ENCODE measurements around the gene SORCS1.

The SORCS1 gene

GRCh38 chr10:107163881-107164861 is at the start of gene SORCS1:
Gene SORCS1, minus strand, starts transcription at chr10:107164706.
- no peak for DNase-seq

- DNase-seq, result no peak
Measured at GRCh38 chr10:107214261-107214660, 49.8 kb upstream of the SORCS1 start.

GRCh38 chr10:107213861-107214260 is 49.4 kb upstream of the SORCS1 start:
- DNase-seq, result no peak

DNA sequence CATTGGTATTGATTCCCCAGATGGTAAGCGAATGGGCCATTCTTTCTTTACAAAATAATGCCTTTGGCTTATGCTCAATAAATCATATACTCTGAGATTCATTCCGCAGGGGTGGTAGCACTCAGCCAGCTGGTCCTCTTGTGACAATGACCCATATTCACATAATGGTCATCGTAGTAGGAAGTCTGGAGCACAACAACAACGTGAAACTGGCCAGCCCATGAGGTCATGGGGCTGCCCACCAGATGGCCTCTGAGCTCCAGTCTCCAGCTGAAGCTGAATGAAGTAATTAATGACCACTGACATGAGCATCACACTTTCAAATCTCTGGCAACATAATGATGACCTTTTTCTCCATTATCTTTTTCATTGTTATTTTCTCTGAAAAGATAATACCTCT is 42.3 kb upstream of the SORCS1 start:
- DNase-seq, result no peak

- no peak for DNase-seq
Measured at GRCh38 chr10:107169516-107169915, 5.0 kb upstream of the SORCS1 start.

- DNase-seq, result no peak
Measured at GRCh38 chr10:107168738-107169137, 4.2 kb upstream of the SORCS1 start.

DNA sequence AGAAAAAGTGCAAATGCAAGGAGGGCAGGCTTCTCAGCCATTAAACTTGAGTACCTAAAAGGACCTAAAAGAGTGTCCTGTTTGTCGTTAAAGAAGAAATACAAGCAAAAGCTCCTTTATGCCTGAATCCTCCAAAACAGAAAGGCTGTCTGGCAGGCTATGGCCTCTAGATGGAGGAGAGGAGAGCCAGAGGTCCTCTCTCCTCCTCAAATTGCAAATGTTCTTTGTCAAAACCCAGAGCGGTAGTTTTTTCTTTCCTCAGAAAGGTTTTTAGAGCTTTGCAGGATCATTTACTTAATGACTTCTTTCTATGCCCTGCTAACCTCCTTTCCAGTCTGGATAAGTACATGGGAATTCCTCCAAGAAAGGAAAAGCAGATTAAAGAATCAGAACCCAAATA is 1.9 kb upstream of the SORCS1 start:
- DNase-seq, result no peak

DNA sequence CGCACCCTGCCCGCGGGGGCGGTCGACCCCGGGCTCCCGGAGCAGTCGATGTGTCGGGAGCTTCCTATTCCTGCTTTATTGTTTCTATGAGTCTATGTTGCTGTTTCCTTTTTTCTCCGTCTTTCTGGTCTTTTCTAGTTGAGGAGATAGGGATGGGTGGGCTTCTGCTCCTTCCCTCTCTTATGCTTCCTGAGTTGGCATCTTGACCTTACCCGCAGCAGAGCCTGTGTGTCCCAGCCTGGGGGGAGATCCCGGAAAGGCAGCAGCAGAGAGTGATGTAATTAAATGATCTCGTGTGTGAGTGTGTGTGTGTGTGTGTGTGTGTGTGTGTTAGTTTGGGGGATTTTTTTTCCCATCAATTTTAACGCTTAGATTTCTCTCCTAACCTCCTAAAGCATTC is 486 bp upstream of the SORCS1 start:
- no peak for DNase-seq

- no peak for DNase-seq
Measured at GRCh38 chr10:107163076-107163855, 1.2 kb downstream of the SORCS1 start.

DNA sequence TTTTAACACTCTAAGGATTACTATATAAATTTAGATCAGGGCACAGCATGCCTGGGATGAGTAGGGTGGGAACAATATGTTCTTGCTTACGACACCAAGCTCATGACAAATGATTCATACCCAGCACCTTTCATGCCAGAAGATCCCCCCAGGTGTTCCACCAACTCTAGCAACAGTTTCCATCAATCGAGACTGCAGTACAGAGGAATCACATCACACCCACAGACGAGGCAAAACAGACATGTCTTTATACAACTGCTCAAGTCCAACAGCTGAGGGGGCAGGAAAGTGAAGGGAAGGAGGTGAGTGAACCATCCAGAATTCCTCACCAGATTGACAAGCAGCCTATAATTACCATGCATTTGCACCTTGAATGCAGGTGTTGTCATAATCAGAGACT is 3.6 kb downstream of the SORCS1 start:
- no peak for DNase-seq

DNA sequence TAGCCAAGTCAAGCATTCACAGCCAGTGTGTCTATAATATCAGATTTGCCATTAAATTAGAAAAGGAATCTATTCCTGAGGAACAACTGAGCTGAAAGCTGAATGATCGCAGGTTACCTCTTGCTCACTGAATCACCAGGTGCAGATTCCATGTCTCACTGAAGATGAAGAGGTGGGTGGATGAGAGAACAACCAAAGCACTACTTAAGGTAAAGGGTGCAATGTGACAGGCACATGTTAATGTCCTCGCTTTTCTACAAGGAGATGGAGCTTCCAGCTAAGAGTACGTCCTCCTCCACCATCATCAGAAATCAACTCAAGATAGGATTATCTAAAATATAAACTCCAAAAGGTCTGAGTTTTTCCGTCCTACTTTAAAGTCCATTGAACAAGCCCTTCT is 4.6 kb downstream of the SORCS1 start:
- DNase-seq, result no peak

- DNase-seq, result no peak
Measured at GRCh38 chr10:107157071-107157470, 7.4 kb downstream of the SORCS1 start.

DNA sequence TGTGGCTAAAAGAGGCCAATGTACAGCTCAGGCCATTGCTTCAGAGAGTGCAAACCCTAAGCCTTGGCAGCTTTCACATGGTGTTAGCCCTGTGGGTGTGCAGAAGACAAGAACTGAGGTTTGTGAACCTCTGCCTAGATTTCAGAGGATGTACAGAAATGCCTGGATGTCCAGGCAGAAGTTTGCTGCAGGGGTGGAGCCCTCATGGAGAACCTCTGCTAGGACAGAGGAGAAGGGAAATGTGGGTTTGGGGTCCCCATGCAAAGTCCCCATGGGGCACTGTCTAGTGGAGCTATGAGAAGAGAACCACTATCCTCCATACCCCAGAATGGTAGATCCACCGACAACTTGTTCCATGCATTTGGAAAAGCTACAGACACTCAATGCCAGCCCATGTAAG is 12.4 kb downstream of the SORCS1 start:
- no peak for DNase-seq

DNA sequence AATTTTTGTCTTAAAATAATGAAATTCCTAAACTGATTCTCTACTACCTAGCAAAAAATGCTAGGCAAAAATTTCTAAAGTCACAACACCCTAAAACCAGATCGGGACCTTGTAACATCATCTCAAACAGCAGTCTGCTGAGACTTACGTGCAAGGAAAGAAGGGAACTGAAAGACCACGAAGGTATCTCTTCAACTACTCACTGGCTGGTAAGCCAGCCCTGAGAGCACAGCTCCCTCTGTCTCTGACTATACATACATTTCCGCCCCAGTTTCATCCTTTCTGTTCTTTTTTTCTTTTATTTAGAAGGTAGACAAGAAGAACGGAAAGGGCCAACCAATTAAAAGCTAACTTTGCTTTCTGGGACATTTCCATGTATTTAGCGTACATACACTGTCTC is 15.6 kb downstream of the SORCS1 start:
- DNase-seq, result no peak

- no peak for DNase-seq
Measured at GRCh38 chr10:107144490-107144889, 20.0 kb downstream of the SORCS1 start.

- no peak for DNase-seq
Measured at GRCh38 chr10:107141524-107142061, 22.9 kb downstream of the SORCS1 start.

DNA sequence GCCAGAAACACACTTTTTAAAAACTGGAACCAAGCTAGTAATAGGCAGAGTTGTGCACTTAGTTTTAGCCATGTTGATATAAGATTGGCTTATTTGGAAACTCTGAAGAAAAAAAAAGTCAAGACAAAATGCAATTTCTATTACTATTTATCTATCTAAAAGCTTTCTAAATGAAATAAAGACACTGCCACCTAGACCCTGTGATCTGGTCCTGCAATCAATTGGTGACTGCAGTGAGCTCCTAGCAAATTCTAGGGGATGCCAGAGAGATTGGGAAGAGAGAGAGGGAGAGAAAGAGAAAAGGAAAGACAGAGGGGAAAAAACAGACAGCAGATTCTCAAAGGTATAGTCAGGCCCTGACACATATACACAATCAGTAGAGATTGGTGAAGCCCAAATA is 25.3 kb downstream of the SORCS1 start:
- DNase-seq, result no peak

- no peak for DNase-seq
Measured at GRCh38 chr10:107133656-107134055, 30.9 kb downstream of the SORCS1 start.

DNA sequence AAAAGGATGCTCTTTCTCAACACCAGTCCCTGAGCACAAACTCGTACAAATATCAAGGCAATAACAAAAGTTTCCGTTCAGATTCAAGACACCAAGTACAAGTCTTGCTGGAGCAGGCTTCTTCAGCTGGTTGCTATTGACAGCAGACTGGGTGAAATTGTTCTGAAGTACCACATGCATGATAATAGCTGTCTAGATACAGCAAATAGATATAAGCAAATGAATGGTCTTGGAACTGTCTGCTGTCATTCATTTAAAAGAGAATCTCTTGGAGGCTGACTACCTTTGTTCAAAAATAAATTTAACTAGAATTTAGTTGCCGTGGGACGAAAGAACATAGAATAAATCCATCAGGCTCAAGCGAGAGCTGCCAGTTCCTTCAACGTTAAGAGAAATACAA is 35.5 kb downstream of the SORCS1 start:
- DNase-seq, result no peak

- no peak for DNase-seq
Measured at GRCh38 chr10:107126512-107127065, 37.9 kb downstream of the SORCS1 start.

- no peak for DNase-seq
Measured at GRCh38 chr10:107122703-107123102, 41.8 kb downstream of the SORCS1 start.

DNA sequence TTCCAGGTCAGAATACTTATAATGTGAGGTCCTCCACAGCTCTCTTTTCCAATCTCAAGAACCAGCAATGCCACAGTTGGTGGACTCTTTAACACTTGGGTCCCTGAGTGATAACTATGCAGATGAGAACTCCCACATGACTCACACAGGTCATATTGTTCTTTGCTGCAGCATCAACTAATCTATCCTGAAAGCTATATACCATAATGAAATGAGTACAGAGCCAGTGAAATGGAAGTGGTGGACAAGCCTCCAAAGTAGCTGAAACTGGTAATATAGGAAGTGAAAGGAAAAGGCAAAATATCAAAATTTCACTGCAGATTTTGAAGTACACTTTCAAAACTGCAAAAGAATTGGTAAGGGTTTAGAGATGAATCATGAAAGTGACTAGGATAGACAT is 45.6 kb downstream of the SORCS1 start:
- DNase-seq, result no peak

GRCh38 chr10:107104026-107104652 is 60.4 kb downstream of the SORCS1 start:
- DNase-seq, result no peak

Data from NCI-H2029 treated with DMSO at 0.1 percent for 48 hours (cell line).